Tibial nerve (tissue), 4 donors: ENCODE measurements around the gene RSPH9.

Source experiments
- CTCF ChIP-seq, 5 experiments: fragments of 200-600 bp in 3 of 5; fragments of 450-650 bp in 2 of 5; sonication (generic) in 3 of 5; IDR thresholded peaks; one replicate each; pipeline ENCODE4 v1.5.1; 2016 to 2019; ENCODE audit warnings: antibody characterized with exemption in 5 of 5, mild to moderate bottlenecking in 3 of 5, moderate library complexity in 2 of 5
- EP300 ChIP-seq, 2 donors: sonication (generic); formaldehyde crosslinking; IDR thresholded peaks; one replicate each; pipeline ENCODE4 v1.6.1; 2017; ENCODE audit warnings: antibody characterized with exemption in 2 of 2, mild to moderate bottlenecking in 1 of 2

GRCh38 chr6:43713643-43714310 is 68.9 kb downstream of the RSPH9 start:
- TF ChIP-seq CTCF (IDR thresholded peaks at IDR 0.05) (no peak), EP300 (IDR thresholded peaks at IDR 0.05) (no peak)
